Measurements from ENCODE around the gene GBGT1.

The GBGT1 gene

GRCh38 chr9:133114886-133115603, 48.7 kb downstream of the GBGT1 start:
- H3K9ac ChIP-seq (ENCODE audit: low read length), result no peak overlapping the region
- H2AFZ ChIP-seq (ENCODE audit: insufficient read depth, low read length, poor library complexity), result no peak overlapping the region
- no peak overlapping the region for H3K27ac ChIP-seq (ENCODE audit: low read depth, low read length)
- no peak overlapping the region for H3K18ac ChIP-seq (ENCODE audit: low read length)
- H2AK5ac ChIP-seq (ENCODE audit: low read length), result no peak overlapping the region
- no peak overlapping the region for H3K4ac ChIP-seq (ENCODE audit: low read depth, low read length)
- no CpG with 5 or more reads among the region's 19 CpGs for WGBS (ENCODE audit: extremely low coverage, insufficient coverage, insufficient read length)
- peaks cover 22 to 31% of the 10 kb centered on the region in 2 experiments for H3K4me1 ChIP-seq (ENCODE audit: control insufficient read depth in 1 of 2, insufficient read depth in 2 of 2, low read length in 2 of 2)
- no peak overlapping the region for H3K4me3 ChIP-seq (ENCODE audit: low read depth, low read length)
- no peaks in the 10 kb centered on the region for H3K79me1 ChIP-seq (ENCODE audit: low read length)
- H3K27me3 ChIP-seq (ENCODE audit: insufficient read depth, low read length), result no peaks in the 10 kb centered on the region
- no peak overlapping the region for H3K23ac ChIP-seq (ENCODE audit: low read length)
- no peak for DNase-seq
- no peaks in the 10 kb centered on the region for H3K9me3 ChIP-seq (ENCODE audit: insufficient read depth, low read depth, low read length)
- H2BK120ac ChIP-seq (ENCODE audit: insufficient read depth, low read length, poor library complexity), result no peak overlapping the region
- H3K36me3 ChIP-seq (ENCODE audit: control insufficient read depth in 1 of 2, insufficient read depth in 2 of 2, low read length in 2 of 2), result peaks cover 7 to 8% of the 10 kb centered on the region in 2 experiments
- H2BK12ac ChIP-seq (ENCODE audit: low read length), result no peak overlapping the region
- no peak overlapping the region for H4K12ac ChIP-seq (ENCODE audit: low read depth, low read length)
- no peaks in the 10 kb centered on the region for H3K79me2 ChIP-seq (ENCODE audit: control insufficient read depth, insufficient read depth, low read length, poor library complexity)
- H4K91ac ChIP-seq (ENCODE audit: low read depth, low read length), result no peak overlapping the region
- H2BK5ac ChIP-seq (ENCODE audit: low read depth, low read length, poor library complexity), result no peak overlapping the region
- no peak overlapping the region for H4K8ac ChIP-seq (ENCODE audit: low read depth, low read length)
- no peak overlapping the region for H3K4me2 ChIP-seq (ENCODE audit: low read length)
- no peak overlapping the region for H3K14ac ChIP-seq (ENCODE audit: low read length)

GRCh38 chr9:133113949-133114885, 49.5 kb downstream of the GBGT1 start:
- no peak overlapping the region for H3K14ac ChIP-seq (ENCODE audit: low read length)
- H3K23ac ChIP-seq (ENCODE audit: low read length), result no peak overlapping the region
- no peaks in the 10 kb centered on the region for H3K79me1 ChIP-seq (ENCODE audit: low read length)
- H3K4ac ChIP-seq (ENCODE audit: low read depth, low read length), result no peak overlapping the region
- H3K18ac ChIP-seq (ENCODE audit: low read length), result no peak overlapping the region
- H3K4me1 ChIP-seq (ENCODE audit: control insufficient read depth in 1 of 2, insufficient read depth in 2 of 2, low read length in 2 of 2), result peaks cover 17 to 23% of the 10 kb centered on the region in 2 experiments
- H3K9me3 ChIP-seq (ENCODE audit: insufficient read depth, low read depth, low read length), result no peaks in the 10 kb centered on the region
- no peak overlapping the region for H2AK5ac ChIP-seq (ENCODE audit: low read length)
- WGBS (ENCODE audit: extremely low coverage, insufficient coverage, insufficient read length), result no CpG with 5 or more reads among the region's 20 CpGs
- no peak overlapping the region for H4K91ac ChIP-seq (ENCODE audit: low read depth, low read length)
- no peak overlapping the region for H3K27ac ChIP-seq (ENCODE audit: low read depth, low read length)
- no peaks in the 10 kb centered on the region for H3K79me2 ChIP-seq (ENCODE audit: control insufficient read depth, insufficient read depth, low read length, poor library complexity)
- no peaks in the 10 kb centered on the region for H3K27me3 ChIP-seq (ENCODE audit: insufficient read depth, low read length)
- H3K4me2 ChIP-seq (ENCODE audit: low read length), result no peak overlapping the region
- DNase-seq, result peak; percentile 99
- no peak overlapping the region for H4K12ac ChIP-seq (ENCODE audit: low read depth, low read length)
- H3K36me3 ChIP-seq (ENCODE audit: control insufficient read depth in 1 of 2, insufficient read depth in 2 of 2, low read length in 2 of 2), result peaks cover 14 to 15% of the 10 kb centered on the region in 2 experiments
- H2BK120ac ChIP-seq (ENCODE audit: insufficient read depth, low read length, poor library complexity), result no peak overlapping the region
- H2BK12ac ChIP-seq (ENCODE audit: low read length), result no peak overlapping the region
- H4K8ac ChIP-seq (ENCODE audit: low read depth, low read length), result no peak overlapping the region
- H3K9ac ChIP-seq (ENCODE audit: low read length), result no peak overlapping the region
- H2BK5ac ChIP-seq (ENCODE audit: low read depth, low read length, poor library complexity), result no peak overlapping the region
- H2AFZ ChIP-seq (ENCODE audit: insufficient read depth, low read length, poor library complexity), result peak overlapping the region; percentile 26
- no peak overlapping the region for H3K4me3 ChIP-seq (ENCODE audit: low read depth, low read length)

- no peaks in the 10 kb centered on the region for H3K79me2 ChIP-seq (ENCODE audit: control insufficient read depth, insufficient read depth, low read length, poor library complexity)
- H2BK120ac ChIP-seq (ENCODE audit: insufficient read depth, low read length, poor library complexity), result no peak overlapping the region
- H3K27ac ChIP-seq (ENCODE audit: low read depth, low read length), result no peak overlapping the region
- H4K8ac ChIP-seq (ENCODE audit: low read depth, low read length), result no peak overlapping the region
- H4K12ac ChIP-seq (ENCODE audit: low read depth, low read length), result no peak overlapping the region
- H3K14ac ChIP-seq (ENCODE audit: low read length), result no peak overlapping the region
- H2BK12ac ChIP-seq (ENCODE audit: low read length), result no peak overlapping the region
- WGBS (ENCODE audit: extremely low coverage, insufficient coverage, insufficient read length), result no CpG with 5 or more reads among the region's 19 CpGs
- DNase-seq, result no peak
- H3K4me2 ChIP-seq (ENCODE audit: low read length), result no peak overlapping the region
- H4K91ac ChIP-seq (ENCODE audit: low read depth, low read length), result no peak overlapping the region
- H3K4ac ChIP-seq (ENCODE audit: low read depth, low read length), result no peak overlapping the region
- peaks cover 17 to 21% of the 10 kb centered on the region in 2 experiments for H3K4me1 ChIP-seq (ENCODE audit: control insufficient read depth in 1 of 2, insufficient read depth in 2 of 2, low read length in 2 of 2)
- H3K23ac ChIP-seq (ENCODE audit: low read length), result no peak overlapping the region
- no peak overlapping the region for H3K18ac ChIP-seq (ENCODE audit: low read length)
- peaks cover 21 to 23% of the 10 kb centered on the region in 2 experiments for H3K36me3 ChIP-seq (ENCODE audit: control insufficient read depth in 1 of 2, insufficient read depth in 2 of 2, low read length in 2 of 2)
- no peak overlapping the region for H2AK5ac ChIP-seq (ENCODE audit: low read length)
- no peaks in the 10 kb centered on the region for H3K9me3 ChIP-seq (ENCODE audit: insufficient read depth, low read depth, low read length)
- H2BK5ac ChIP-seq (ENCODE audit: low read depth, low read length, poor library complexity), result no peak overlapping the region
- no peaks in the 10 kb centered on the region for H3K79me1 ChIP-seq (ENCODE audit: low read length)
- no peak overlapping the region for H3K9ac ChIP-seq (ENCODE audit: low read length)
- H2AFZ ChIP-seq (ENCODE audit: insufficient read depth, low read length, poor library complexity), result no peak overlapping the region
- no peak overlapping the region for H3K4me3 ChIP-seq (ENCODE audit: low read depth, low read length)
- H3K27me3 ChIP-seq (ENCODE audit: insufficient read depth, low read length), result no peaks in the 10 kb centered on the region
Measured at GRCh38 chr9:133113163-133113948, 50.4 kb downstream of the GBGT1 start.

- Histone ChIP-seq H3K79me2 (ENCODE audit: control insufficient read depth, insufficient read depth, low read length, poor library complexity) (no peaks in the 10 kb centered on the region), H3K9ac (ENCODE audit: low read length) (no peak overlapping the region), H3K27ac (ENCODE audit: low read depth, low read length) (no peak overlapping the region), H3K4me2 (ENCODE audit: low read length) (no peak overlapping the region), H3K4ac (ENCODE audit: low read depth, low read length) (no peak overlapping the region), H4K91ac (ENCODE audit: low read depth, low read length) (no peak overlapping the region), H2AK5ac (ENCODE audit: low read length) (no peak overlapping the region), H3K27me3 (ENCODE audit: insufficient read depth, low read length) (no peaks in the 10 kb centered on the region), H4K8ac (ENCODE audit: low read depth, low read length) (no peak overlapping the region), H3K14ac (ENCODE audit: low read length) (no peak overlapping the region), H2AFZ (ENCODE audit: insufficient read depth, low read length, poor library complexity) (no peak overlapping the region), H3K4me1 (ENCODE audit: control insufficient read depth in 1 of 2, insufficient read depth in 2 of 2, low read length in 2 of 2) (peaks cover 17 to 21% of the 10 kb centered on the region in 2 experiments), H2BK12ac (ENCODE audit: low read length) (no peak overlapping the region), H3K36me3 (ENCODE audit: control insufficient read depth in 1 of 2, insufficient read depth in 2 of 2, low read length in 2 of 2) (peaks cover 28 to 30% of the 10 kb centered on the region in 2 experiments), H3K9me3 (ENCODE audit: insufficient read depth, low read depth, low read length) (no peaks in the 10 kb centered on the region), H3K23ac (ENCODE audit: low read length) (no peak overlapping the region), H3K4me3 (ENCODE audit: low read depth, low read length) (no peak overlapping the region), H4K12ac (ENCODE audit: low read depth, low read length) (no peak overlapping the region), H2BK120ac (ENCODE audit: insufficient read depth, low read length, poor library complexity) (no peak overlapping the region), H3K79me1 (ENCODE audit: low read length) (no peaks in the 10 kb centered on the region), H2BK5ac (ENCODE audit: low read depth, low read length, poor library complexity) (no peak overlapping the region), H3K18ac (ENCODE audit: low read length) (no peak overlapping the region)
- peak; percentile 40 to 46 for DNase-seq
- WGBS (ENCODE audit: extremely low coverage, insufficient coverage, insufficient read length), result no CpG with 5 or more reads among the region's 7 CpGs
Measured at GRCh38 chr9:133112663-133113026, 51.1 kb downstream of the GBGT1 start.

Data from trophoblast cell (in vitro differentiated cells and primary cell).